IPS-20b (cell line): Measurements from ENCODE around the gene XAGE2.

Source experiments
- H3K27ac ChIP-seq: one replicate; pipeline ENCODE4 v1.5.1; 2013; ENCODE audit warnings: low read length
- H3K27me3 ChIP-seq: 2 replicates; pipeline ENCODE4 v1.6.1; 2013; ENCODE audit warnings: mild to moderate bottlenecking, low read length, inconsistent platforms; ENCODE audit not compliant: insufficient read depth
- H3K36me3 ChIP-seq: 2 replicates; pipeline ENCODE4 v1.6.1; 2013; ENCODE audit warnings: low read depth, mild to moderate bottlenecking, inconsistent platforms, low read length, moderate library complexity; ENCODE audit not compliant: insufficient read depth
- H3K4me1 ChIP-seq: 2 replicates; pipeline ENCODE4 v1.6.1; 2013; ENCODE audit warnings: mild to moderate bottlenecking, control low read depth, inconsistent platforms, low read length, moderate library complexity; ENCODE audit not compliant: insufficient read depth
- H3K4me3 ChIP-seq: 2 replicates; pipeline ENCODE4 v1.5.1; 2013; ENCODE audit warnings: mild to moderate bottlenecking, low read length, inconsistent platforms
- H3K9ac ChIP-seq: 2 replicates; pipeline ENCODE4 v1.6.1; 2013; ENCODE audit warnings: low read depth, mild to moderate bottlenecking, inconsistent platforms, low read length, moderate library complexity
- H3K9me3 ChIP-seq: 2 replicates; pipeline ENCODE4 v1.6.1; 2013; ENCODE audit warnings: mild to moderate bottlenecking, low read depth, low read length, inconsistent platforms; ENCODE audit not compliant: insufficient read depth

The XAGE2 gene

DNA sequence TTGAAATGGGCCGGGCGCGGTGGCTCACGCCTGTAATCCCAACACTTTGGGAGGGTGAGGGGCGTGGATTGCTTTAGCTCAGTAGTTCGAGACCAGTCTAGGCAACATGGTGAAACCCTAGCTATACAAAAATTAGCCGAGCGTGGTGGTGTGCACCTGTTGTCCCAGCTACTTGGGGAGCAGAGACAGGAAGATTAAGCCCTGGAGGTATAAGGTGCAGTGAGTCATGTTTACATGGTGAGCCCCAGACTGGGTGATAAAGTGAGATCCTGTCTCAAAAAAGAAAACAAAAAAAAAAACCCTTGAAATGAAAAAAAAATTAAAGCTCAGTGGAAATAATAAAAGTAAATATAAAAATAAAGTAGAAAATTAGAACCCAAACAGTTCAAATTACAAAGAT, 6.9 kb upstream of the XAGE2 start:
- Histone ChIP-seq H3K4me1 (no peaks in the 10 kb centered on the region), H3K4me3 (no peak overlapping the region), H3K9ac (no peak overlapping the region), H3K27ac (no peak overlapping the region), H3K27me3 (no peaks in the 10 kb centered on the region), H3K9me3 (no peaks in the 10 kb centered on the region), H3K36me3 (no peaks in the 10 kb centered on the region)

DNA sequence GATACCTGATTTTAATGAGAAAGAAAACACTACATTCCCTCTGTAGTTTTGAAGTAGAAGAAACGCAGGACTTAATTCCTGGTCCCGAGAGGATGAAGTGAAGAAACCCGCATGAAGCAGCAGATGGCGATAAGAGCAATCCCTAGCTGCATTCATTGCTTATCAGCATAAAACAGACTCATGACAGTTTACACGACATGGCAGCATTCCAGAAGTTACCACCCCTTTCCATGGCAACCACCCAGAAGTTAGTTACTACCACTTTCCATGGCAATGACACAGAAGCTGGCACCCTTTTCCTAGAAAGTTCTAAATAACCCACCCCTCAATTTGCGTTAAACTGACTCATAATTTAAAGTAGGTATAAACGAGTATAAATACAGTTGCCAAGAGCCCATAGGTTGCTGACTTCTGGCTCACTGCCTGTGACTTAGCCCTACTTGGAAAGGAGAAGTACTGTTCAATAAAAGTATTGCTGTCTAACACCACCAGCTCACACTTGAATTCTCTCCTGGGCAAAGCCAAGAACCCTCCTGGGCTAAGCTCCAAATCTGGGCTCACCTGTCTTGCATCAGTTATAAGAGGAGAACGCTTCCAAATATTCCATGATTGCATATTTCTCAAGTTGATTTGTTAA, 5.5 kb upstream of the XAGE2 start:
- Histone ChIP-seq H3K4me1 (no peaks in the 10 kb centered on the region), H3K9ac (no peak overlapping the region), H3K4me3 (no peak overlapping the region), H3K27ac (no peak overlapping the region), H3K27me3 (no peaks in the 10 kb centered on the region), H3K36me3 (no peaks in the 10 kb centered on the region), H3K9me3 (no peaks in the 10 kb centered on the region)

DNA sequence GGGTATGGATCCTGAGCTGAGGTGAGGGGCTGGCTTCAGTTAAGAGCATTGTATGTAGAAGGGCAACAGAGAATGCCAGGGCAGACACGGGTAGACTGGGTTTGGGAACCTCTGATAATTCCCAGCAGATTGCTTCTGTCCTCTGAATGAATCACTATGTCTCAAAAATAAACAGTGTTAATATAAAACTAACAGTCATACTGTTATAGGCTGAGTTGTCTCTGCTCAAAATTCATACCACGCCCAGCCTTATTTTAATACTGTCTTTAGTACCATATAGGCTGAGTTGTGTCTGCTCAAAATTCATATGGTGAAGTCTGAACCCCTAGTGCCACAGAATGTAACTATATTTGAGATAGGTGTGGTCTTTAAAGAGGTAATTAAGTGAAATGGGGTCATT, 10.0 kb downstream of the XAGE2 start:
- Histone ChIP-seq H3K9ac (no peak overlapping the region), H3K9me3 (no peaks in the 10 kb centered on the region), H3K4me3 (no peak overlapping the region), H3K4me1 (no peaks in the 10 kb centered on the region), H3K27me3 (no peaks in the 10 kb centered on the region), H3K36me3 (no peaks in the 10 kb centered on the region), H3K27ac (no peak overlapping the region)

DNA sequence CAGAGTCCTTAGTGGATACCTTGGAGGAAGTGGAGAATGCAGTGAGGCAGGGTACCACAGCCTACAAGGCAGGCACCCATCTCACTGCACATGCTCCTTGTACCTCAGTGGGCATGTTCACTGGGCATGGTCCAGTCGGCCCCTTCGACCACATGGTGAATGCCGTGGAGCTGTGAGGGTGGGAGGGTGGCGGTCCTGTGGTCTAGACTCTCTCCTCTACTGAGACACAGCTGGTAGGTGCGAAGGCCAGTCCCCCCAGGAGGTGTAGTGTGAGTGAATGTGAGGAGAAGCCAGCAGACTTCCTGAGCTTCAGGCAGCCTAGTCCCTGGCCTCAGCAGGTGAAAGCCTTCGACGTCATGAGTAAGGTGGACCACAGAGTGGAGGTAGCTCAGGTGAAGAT, 12.2 kb downstream of the XAGE2 start:
- H3K27ac ChIP-seq, result no peak overlapping the region
- no peak overlapping the region for H3K9ac ChIP-seq
- no peaks in the 10 kb centered on the region for H3K36me3 ChIP-seq
- H3K27me3 ChIP-seq, result no peaks in the 10 kb centered on the region
- no peak overlapping the region for H3K4me3 ChIP-seq
- no peaks in the 10 kb centered on the region for H3K9me3 ChIP-seq
- no peaks in the 10 kb centered on the region for H3K4me1 ChIP-seq

- Histone ChIP-seq H3K9ac (no peak overlapping the region), H3K4me1 (no peaks in the 10 kb centered on the region), H3K27me3 (no peaks in the 10 kb centered on the region), H3K4me3 (no peak overlapping the region), H3K36me3 (no peaks in the 10 kb centered on the region), H3K9me3 (no peaks in the 10 kb centered on the region), H3K27ac (no peak overlapping the region)
Observed at GRCh38 chrX:52410439-52411394, 41.9 kb downstream of the XAGE2 start.

DNA sequence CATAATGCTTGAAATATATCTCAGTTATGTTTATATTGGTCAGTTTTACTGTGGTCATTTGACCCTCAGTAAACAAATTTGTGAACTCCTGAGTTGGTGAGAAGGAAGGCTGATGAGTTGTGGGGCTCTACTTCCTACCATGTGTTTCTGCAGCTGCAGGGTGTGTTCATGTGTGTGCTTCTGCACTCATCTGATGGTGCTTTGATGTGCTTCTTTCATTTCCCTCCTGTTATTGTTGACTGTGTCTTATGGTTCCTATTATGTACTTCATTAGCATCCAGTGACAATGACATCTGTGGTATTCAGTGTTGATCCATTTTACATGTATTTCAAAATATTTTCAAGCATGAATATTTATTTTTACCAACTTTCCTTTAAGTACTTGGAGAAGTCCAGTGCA, 46.5 kb downstream of the XAGE2 start:
- Histone ChIP-seq H3K4me1 (no peaks in the 10 kb centered on the region), H3K9me3 (no peaks in the 10 kb centered on the region), H3K27me3 (no peaks in the 10 kb centered on the region), H3K9ac (no peak overlapping the region), H3K36me3 (no peaks in the 10 kb centered on the region), H3K27ac (no peak overlapping the region), H3K4me3 (no peak overlapping the region)

DNA sequence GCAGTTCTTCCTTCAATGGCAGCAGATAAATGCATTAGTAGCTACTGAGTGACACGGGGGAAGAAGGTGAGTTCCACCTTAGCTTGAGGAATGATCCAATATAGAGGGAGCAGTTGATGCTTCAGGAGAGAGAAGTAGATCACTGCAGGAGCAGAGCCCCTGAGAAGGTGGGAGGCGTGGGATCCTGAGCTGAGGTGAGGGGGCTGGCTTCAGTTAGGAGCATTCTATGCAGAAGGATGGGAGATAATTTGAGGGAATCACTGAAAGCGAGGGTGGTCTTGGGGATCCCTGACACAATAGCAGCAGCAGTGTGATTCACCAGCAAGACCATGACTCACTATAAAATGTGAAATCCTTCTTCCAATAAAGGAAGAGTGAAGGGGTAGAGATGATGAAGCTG, 48.0 kb downstream of the XAGE2 start:
- Histone ChIP-seq H3K9me3 (no peaks in the 10 kb centered on the region), H3K27me3 (no peaks in the 10 kb centered on the region), H3K36me3 (no peaks in the 10 kb centered on the region), H3K4me3 (no peak overlapping the region), H3K9ac (no peak overlapping the region), H3K27ac (no peak overlapping the region), H3K4me1 (no peaks in the 10 kb centered on the region)

DNA sequence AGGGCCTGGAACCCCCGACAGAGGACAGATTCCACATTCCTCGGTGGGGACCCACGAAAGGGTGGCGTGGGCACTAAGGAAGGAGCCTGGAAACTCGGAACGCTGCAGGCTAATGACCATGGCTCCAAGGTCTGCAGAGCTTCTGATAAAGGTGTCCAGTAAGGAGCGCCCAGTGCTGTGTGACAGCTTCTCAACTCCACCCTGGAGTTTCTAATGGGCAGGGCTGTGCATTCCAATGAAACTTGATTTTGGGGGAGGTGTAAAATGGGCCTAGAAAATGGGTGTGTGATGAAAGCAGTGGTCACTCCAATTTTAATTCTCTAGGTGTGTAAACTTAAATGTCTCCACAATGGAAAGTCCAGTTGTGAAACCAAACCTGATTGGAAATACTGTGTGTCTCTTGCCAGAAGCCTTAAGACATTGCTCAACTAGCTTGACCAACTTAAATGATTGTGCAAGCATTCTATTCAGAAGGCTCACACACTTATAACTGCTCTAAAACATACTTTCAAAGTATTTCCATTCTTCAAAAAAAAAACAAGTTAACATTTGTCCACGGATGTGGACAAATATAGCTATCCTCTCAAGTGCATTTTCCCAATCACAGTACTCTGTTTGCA, 52.1 kb downstream of the XAGE2 start:
- Histone ChIP-seq H3K27ac (no peak overlapping the region), H3K9me3 (no peaks in the 10 kb centered on the region), H3K36me3 (no peaks in the 10 kb centered on the region), H3K27me3 (no peaks in the 10 kb centered on the region), H3K4me1 (no peaks in the 10 kb centered on the region), H3K9ac (no peak overlapping the region), H3K4me3 (no peak overlapping the region)

- no peaks in the 10 kb centered on the region for H3K36me3 ChIP-seq
- no peaks in the 10 kb centered on the region for H3K4me1 ChIP-seq
- no peak overlapping the region for H3K27ac ChIP-seq
- no peaks in the 10 kb centered on the region for H3K9me3 ChIP-seq
- H3K9ac ChIP-seq, result no peak overlapping the region
- no peak overlapping the region for H3K4me3 ChIP-seq
- no peaks in the 10 kb centered on the region for H3K27me3 ChIP-seq
Observed at GRCh38 chrX:52422884-52423283, 54.1 kb downstream of the XAGE2 start.

- H3K4me1 ChIP-seq, result no peaks in the 10 kb centered on the region
- H3K9ac ChIP-seq, result no peak overlapping the region
- no peaks in the 10 kb centered on the region for H3K36me3 ChIP-seq
- no peaks in the 10 kb centered on the region for H3K27me3 ChIP-seq
- H3K27ac ChIP-seq, result no peak overlapping the region
- no peaks in the 10 kb centered on the region for H3K9me3 ChIP-seq
- no peak overlapping the region for H3K4me3 ChIP-seq
Observed at GRCh38 chrX:52424656-52425055, 55.8 kb downstream of the XAGE2 start.
